ENCODE measurements around the gene ADORA1. TPM values are rescaled to one million over a fixed set of nuclear protein-coding genes. Genes with fewer than 3 reads are reported as not detected.

The ADORA1 gene
- total and polyA plus RNA-seq, 2 donors from 2014 or later: 4.9 to 21.2 TPM

DNA sequence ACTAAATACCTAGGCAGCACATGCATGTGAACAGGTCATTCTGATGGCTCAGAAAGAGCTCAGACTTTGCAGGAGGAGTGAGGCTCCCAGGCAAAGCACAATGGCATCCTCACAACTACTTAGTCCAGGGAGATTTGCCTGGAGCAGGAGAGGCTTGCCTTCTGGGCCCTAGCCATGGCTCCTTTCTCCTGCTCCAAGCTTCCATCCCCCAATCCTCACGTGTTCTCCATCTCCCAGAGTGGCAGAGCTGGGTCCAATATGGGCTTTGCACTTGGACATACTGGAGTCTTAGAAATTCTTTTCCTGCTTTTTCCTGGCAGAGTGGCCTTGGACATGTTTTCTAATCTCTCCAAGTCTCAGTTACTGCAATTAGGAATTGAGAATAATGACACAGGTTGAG lies 32.3 kb downstream of the ADORA1 start:
- Histone ChIP-seq H3K27me3 (ENCODE audit: control insufficient read depth, insufficient read depth, low read length) (no peaks in the 10 kb centered on the region), H3K9ac (ENCODE audit: low read length in 3 of 3) (no peak overlapping the region), H3K4me3 (ENCODE audit: low read length in 3 of 3) (no peak overlapping the region), H3K27ac (ENCODE audit: low read depth in 2 of 2, low read length in 2 of 2) (no peak overlapping the region), H3K4me1 (ENCODE audit: control insufficient read depth in 2 of 3, insufficient read depth in 2 of 3, low read depth in 1 of 3, low read length in 3 of 3) (no peaks in the 10 kb centered on the region), H3K9me3 (ENCODE audit: control insufficient read depth in 2 of 3, insufficient read depth in 1 of 3, low read length in 3 of 3) (no peaks in the 10 kb centered on the region), H3K36me3 (ENCODE audit: control insufficient read depth in 2 of 3, insufficient read depth in 3 of 3, low read length in 3 of 3) (no peaks in the 10 kb centered on the region)
- peak in 1 of 5 donors; percentile 7 for DNase-seq
- no peak for TF ChIP-seq CTCF (IDR thresholded peaks at IDR 0.05; ENCODE audit: borderline replicate concordance, extremely low read depth, insufficient read depth)
- intact Hi-C loops (cut with DNase I): no loop called here
- FAIRE-seq: no peak

GRCh38 chr1:203161175-203161574 lies 33.6 kb downstream of the ADORA1 start:
- Histone ChIP-seq H3K9me3 (ENCODE audit: control insufficient read depth in 2 of 3, insufficient read depth in 1 of 3, low read length in 3 of 3) (no peaks in the 10 kb centered on the region), H3K27ac (ENCODE audit: low read depth in 2 of 2, low read length in 2 of 2) (no peak overlapping the region), H3K9ac (ENCODE audit: low read length in 3 of 3) (no peak overlapping the region), H3K36me3 (ENCODE audit: control insufficient read depth in 2 of 3, insufficient read depth in 3 of 3, low read length in 3 of 3) (no peaks in the 10 kb centered on the region), H3K27me3 (ENCODE audit: control insufficient read depth, insufficient read depth, low read length) (no peaks in the 10 kb centered on the region), H3K4me1 (ENCODE audit: control insufficient read depth in 2 of 3, insufficient read depth in 2 of 3, low read depth in 1 of 3, low read length in 3 of 3) (no peaks in the 10 kb centered on the region), H3K4me3 (ENCODE audit: low read length in 3 of 3) (no peak overlapping the region)
- DNase-seq (no peak), FAIRE-seq (no peak)
- intact Hi-C loops (cut with DNase I): no loop called here
- no peak for TF ChIP-seq CTCF (IDR thresholded peaks at IDR 0.05; ENCODE audit: borderline replicate concordance, extremely low read depth, insufficient read depth)

- peak in 2 of 5 donors; percentile 22 to 51 for DNase-seq
- H3K9me3 ChIP-seq (ENCODE audit: control insufficient read depth in 2 of 3, insufficient read depth in 1 of 3, low read length in 3 of 3): no peaks in the 10 kb centered on the region
- H3K27me3 ChIP-seq (ENCODE audit: control insufficient read depth, insufficient read depth, low read length): no peaks in the 10 kb centered on the region
- TF ChIP-seq CTCF (IDR thresholded peaks at IDR 0.05; ENCODE audit: borderline replicate concordance, extremely low read depth, insufficient read depth): no peak
- H3K36me3 ChIP-seq (ENCODE audit: control insufficient read depth in 2 of 3, insufficient read depth in 3 of 3, low read length in 3 of 3): no peaks in the 10 kb centered on the region
- H3K4me3 ChIP-seq (ENCODE audit: low read length in 3 of 3): no peak overlapping the region
- H3K4me1 ChIP-seq (ENCODE audit: control insufficient read depth in 2 of 3, insufficient read depth in 2 of 3, low read depth in 1 of 3, low read length in 3 of 3): no peaks in the 10 kb centered on the region
- intact Hi-C loops (cut with DNase I): no loop called here
- no peak overlapping the region for H3K9ac ChIP-seq (ENCODE audit: low read length in 3 of 3)
- H3K27ac ChIP-seq (ENCODE audit: low read depth in 2 of 2, low read length in 2 of 2): no peak overlapping the region
- FAIRE-seq: no peak
Observed at GRCh38 chr1:203161703-203162102, 34.2 kb downstream of the ADORA1 start.

DNA sequence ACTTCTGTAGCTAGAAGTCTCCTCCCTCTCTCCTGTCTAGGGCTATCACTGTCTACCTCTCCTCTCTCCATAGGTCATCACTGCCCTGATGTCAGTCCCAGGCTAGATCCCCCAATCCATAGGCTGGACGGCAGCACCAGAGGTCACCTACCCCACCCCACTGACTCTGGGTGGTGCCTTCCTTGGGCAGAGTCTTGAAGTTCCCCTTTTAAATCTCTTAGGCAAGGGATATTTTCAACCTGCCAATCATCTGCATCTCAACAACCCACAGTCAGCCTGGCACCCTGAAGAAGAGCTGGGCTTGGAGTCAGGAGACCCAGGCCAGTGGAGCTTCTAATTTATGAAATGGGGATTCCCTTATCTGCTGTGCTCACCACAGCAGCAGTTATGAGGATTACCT lies 34.9 kb downstream of the ADORA1 start:
- Histone ChIP-seq H3K27ac (ENCODE audit: low read depth in 2 of 2, low read length in 2 of 2) (no peak overlapping the region), H3K9ac (ENCODE audit: low read length in 3 of 3) (no peak overlapping the region), H3K36me3 (ENCODE audit: control insufficient read depth in 2 of 3, insufficient read depth in 3 of 3, low read length in 3 of 3) (no peaks in the 10 kb centered on the region), H3K9me3 (ENCODE audit: control insufficient read depth in 2 of 3, insufficient read depth in 1 of 3, low read length in 3 of 3) (no peaks in the 10 kb centered on the region), H3K4me3 (ENCODE audit: low read length in 3 of 3) (no peak overlapping the region), H3K4me1 (ENCODE audit: control insufficient read depth in 2 of 3, insufficient read depth in 2 of 3, low read depth in 1 of 3, low read length in 3 of 3) (no peaks in the 10 kb centered on the region), H3K27me3 (ENCODE audit: control insufficient read depth, insufficient read depth, low read length) (no peaks in the 10 kb centered on the region)
- intact Hi-C loops (cut with DNase I): no loop called here
- DNase-seq: peak in 1 of 5 donors; percentile 4
- TF ChIP-seq CTCF (IDR thresholded peaks at IDR 0.05; ENCODE audit: borderline replicate concordance, extremely low read depth, insufficient read depth): no peak
- FAIRE-seq: no peak
